GM18519 (cell line): ENCODE results near the gene INVS.

Experiments used
- ATAC-seq: cut with Tn5 transposase; IDR thresholded peaks from one replicate; pipeline ENCODE4 v1.9.1; 2021; ENCODE audit warnings: mild to moderate bottlenecking, moderate library complexity; ENCODE audit not compliant: unreplicated experiment, low FRiP score

INVS gene

DNA sequence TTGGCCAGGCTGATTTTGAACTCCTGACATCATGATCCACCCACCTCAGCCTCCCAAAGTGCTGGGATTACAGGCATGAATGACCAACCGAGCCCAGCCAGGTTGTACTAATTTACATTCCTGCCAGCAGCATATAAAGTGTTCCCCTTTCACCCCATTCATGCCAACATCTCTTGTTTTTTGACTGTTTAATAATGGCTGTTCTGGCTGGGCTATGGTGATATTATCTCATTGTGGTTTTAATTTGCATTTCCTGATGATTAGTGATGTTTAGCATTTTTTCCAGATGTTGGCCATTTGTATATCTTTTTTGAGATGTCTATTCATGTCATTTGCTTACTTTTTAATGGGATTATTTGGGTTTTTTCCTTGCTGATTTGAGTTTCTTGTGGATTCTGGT is 87.3 kb downstream of the INVS start:
- no peak for ATAC-seq

DNA sequence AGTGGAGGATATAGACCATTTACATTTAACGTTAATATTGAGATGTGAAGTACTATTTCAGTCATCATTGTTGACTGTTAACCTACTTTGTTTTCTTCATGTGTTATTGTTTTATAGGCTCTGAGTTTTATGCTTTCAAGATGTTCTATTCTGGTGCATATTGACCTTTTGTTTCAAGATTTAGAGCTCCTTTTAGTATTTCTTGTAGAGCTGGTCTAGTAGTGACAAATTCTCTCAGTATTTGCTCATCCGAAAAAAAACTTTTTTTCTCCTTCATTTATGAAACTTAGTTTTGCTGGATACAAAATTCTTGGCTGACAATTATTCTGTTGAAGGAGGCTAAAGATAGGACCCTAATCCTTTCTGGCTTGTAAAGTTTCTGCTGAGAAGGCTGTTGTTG is 91.3 kb downstream of the INVS start:
- no peak for ATAC-seq

GRCh38 chr9:100191264-100191663 is 92.2 kb downstream of the INVS start:
- no peak for ATAC-seq

- no peak for ATAC-seq
Measured at GRCh38 chr9:100193078-100193477, 94.0 kb downstream of the INVS start.

DNA sequence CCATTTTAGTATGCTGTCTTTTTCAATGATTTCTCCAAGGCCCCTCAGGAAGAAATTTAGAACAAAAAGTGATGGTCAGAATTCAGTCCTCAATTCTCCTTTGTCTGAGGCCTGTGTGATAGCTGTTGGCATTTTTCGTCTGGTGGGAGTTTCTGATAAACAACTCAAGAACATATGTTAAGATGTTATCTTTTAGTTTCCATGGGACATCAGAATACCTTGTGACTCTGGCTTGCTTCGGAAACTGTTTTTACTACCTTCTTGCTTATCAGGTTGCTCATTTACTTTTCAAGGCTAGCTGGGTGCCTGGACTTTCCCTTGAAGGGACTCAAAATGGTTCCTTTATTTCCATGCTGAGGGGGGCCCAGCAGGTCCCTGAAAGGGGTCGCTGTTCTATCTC is 97.2 kb downstream of the INVS start:
- no peak for ATAC-seq

DNA sequence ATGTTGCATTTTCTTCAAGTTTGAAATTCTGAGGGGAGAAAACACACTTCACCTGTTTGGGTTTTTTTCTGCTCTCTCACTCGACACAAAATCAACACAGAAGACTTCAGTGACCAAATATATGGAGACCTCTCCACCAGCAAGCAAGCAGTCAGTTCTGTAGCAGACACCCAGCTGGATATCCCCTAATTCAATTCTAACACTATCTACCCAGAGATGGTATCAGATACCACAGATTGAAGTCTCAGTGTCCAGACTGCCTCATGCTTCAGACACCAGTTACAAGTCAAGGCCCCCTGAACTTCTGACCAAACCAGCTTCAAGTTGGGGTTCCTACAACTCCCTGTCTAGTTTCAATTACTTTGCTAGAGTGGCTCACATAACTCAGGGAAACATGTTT is 97.8 kb downstream of the INVS start:
- ATAC-seq: no peak

- ATAC-seq: no peak
Measured at GRCh38 chr9:100197553-100197952, 98.5 kb downstream of the INVS start.

GRCh38 chr9:100202806-100203205 is 103.8 kb downstream of the INVS start:
- no peak for ATAC-seq

GRCh38 chr9:100204796-100205195 is 105.8 kb downstream of the INVS start:
- ATAC-seq: no peak

GRCh38 chr9:100206899-100207298 is 107.9 kb downstream of the INVS start:
- ATAC-seq: no peak

DNA sequence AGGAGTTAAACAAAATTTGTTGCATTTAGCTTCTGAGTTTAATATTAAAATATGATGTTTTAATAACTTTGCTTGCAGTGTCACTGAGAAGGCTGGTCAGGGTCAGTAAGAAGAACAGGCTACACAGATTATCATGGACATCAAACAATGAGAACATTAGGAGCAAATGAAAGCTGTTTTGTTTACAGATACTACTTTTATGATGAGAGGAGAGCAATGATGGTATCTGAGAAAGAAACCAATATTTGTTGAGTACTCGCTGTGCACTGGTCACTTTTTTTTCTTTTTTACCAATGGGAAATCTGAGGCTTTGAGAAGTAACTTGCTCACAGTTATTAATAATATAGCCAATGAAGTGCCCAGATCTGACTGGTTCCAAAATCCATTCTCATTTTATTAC is 109.6 kb downstream of the INVS start:
- no peak for ATAC-seq

DNA sequence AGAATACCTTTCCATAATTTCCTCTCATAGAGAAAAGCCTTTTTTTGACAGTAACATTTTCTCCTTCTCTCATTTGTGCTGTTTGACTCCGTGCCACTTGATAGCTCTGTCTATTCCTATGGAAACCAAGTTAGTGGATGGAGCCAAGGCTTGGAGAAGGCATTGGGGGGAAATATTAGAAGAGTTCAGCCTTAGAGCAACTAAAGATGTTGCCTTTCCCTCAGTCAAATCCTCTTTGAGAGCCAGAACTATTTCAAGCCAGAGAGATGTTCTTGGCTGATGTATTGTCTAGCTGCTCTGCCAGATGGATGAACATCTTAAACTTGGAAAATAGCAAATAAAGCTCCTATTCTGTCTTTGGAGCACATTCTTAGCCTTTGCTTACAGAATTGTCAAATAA is 112.4 kb downstream of the INVS start:
- ATAC-seq: no peak

GRCh38 chr9:100213730-100214477 is 114.9 kb downstream of the INVS start:
- no peak for ATAC-seq

DNA sequence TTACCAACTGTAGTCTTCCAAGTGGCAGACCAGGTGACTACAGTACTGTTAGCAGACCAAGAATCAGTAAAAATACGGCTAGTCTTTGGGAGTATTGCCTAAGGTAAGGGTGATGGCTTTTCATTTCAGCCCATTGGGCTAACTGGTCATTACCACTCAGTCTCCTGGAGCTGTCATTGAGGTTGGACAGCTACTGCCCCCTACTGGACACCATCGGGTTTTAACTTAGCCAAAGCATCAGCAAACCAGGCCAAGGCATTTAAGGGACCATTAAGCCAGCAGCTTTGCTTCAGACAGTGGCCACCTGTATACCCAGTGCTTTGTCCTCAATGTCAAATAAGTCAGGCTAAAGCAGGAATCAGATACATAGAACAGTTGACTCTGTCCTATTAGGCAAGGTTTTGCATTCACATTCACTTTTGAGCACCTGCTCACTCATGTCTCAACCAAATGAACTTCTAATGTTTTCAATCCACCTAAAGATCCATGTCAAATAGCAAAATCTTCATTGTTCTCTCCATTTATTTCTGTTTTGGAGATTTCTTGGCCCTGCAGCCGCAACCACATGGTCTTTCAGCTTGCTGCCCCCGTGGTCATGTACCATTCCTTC is 117.2 kb downstream of the INVS start:
- ATAC-seq: no peak

DNA sequence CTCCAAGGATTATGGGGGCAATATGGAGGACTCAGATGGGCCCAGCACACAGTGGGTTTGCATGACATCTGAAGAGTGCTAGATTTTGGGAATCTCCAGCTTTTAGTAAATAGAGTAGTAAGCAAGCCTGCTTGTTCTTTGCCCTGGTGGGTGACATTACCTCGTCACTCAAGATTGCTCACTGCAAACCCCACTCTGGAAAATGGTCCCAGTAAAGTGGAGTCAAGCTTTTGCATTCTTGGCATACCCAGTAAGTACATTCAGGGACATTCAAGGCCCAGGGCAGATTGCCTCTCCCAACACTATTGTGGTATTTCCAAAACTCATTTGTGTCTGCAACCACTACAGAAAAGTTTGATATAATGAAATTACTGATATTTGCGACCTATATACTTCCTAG is 118.5 kb downstream of the INVS start:
- no peak for ATAC-seq

GRCh38 chr9:100219347-100219746 is 120.3 kb downstream of the INVS start:
- ATAC-seq: peak; percentile 71

DNA sequence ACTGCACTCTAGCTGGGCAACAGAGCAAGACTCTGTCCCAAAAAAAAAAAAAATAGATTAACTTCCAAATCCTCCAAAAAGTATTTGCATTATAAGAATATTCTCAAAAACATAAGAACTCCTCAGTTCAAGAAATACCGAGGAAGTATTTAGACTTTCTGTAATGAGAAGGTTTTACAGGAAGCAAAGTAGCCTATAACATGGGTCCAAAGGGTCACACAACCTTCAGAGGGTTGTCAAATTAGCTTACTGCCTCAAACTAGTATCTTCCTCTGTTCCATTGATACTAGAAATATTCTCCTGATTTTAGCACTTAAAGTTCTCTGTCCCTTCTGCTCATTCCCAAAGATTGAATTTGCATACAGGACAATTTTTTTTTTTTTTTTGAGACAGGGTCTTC is 121.9 kb downstream of the INVS start:
- ATAC-seq: no peak

- no peak for ATAC-seq
Measured at GRCh38 chr9:100221538-100221937, 122.5 kb downstream of the INVS start.

- ATAC-seq: no peak
Measured at GRCh38 chr9:100222674-100223073, 123.6 kb downstream of the INVS start.

DNA sequence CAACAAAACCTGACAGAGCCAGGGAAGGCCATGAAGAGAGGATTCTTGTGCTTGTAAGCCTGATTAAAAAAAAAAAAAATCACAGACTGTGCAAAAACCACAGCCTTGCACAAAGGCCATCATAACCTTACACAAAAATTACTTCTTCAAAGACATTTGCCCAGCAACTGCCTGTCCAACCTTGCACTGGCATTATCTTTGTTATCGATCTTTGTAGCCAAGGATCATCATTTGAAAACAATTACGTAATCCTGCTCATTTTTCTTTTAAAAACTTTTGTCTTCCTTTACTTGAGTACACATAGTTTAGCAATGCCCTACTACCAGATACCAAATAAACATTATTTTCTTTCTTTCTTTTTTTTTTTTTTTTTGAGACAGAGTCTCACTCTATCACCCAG is 128.6 kb downstream of the INVS start:
- no peak for ATAC-seq

GRCh38 chr9:100228352-100228869 is 129.4 kb downstream of the INVS start:
- no peak for ATAC-seq

- no peak for ATAC-seq
Measured at GRCh38 chr9:100229136-100229535, 130.1 kb downstream of the INVS start.
